Measurements from ENCODE around the gene RBP3. TPM values are rescaled to one million over a fixed set of nuclear protein-coding genes. Genes with fewer than 3 reads are reported as not detected.
"Not testable (repeated sequence)": the region's sequence is repeated elsewhere in the genome, so short reads cannot be mapped to it uniquely, and the experiment has no call there.

The RBP3 gene
- total and polyA plus RNA-seq, 9 donors = 0.04 to 0.11 (median 0.07) TPM; not detected in 1

- Histone ChIP-seq H3K36me3 (ENCODE audit: control insufficient read depth, insufficient read depth, low read length) (no peaks in the 10 kb centered on the region), H3K27ac (ENCODE audit: low read length) (no peak overlapping the region), H3K4me3 (ENCODE audit: low read length) (no peak overlapping the region), H3K27me3 (ENCODE audit: control insufficient read depth, insufficient read depth, low read length) (no peaks in the 10 kb centered on the region), H3K9me3 (replicated peaks; ENCODE audit: control insufficient read depth, low read depth, low read length) (no peaks in the 10 kb centered on the region), H3K4me1 (ENCODE audit: control insufficient read depth, insufficient read depth, low read length) (peaks cover 52% of the 10 kb centered on the region)
- WGBS (ENCODE audit: insufficient coverage) = 75% methylated on average over 10 of the region's 11 CpGs
- no peak for DNase-seq
These were observed 31.7 kb downstream of the RBP3 start for GRCh38 chr10:47379901-47380300.

DNA sequence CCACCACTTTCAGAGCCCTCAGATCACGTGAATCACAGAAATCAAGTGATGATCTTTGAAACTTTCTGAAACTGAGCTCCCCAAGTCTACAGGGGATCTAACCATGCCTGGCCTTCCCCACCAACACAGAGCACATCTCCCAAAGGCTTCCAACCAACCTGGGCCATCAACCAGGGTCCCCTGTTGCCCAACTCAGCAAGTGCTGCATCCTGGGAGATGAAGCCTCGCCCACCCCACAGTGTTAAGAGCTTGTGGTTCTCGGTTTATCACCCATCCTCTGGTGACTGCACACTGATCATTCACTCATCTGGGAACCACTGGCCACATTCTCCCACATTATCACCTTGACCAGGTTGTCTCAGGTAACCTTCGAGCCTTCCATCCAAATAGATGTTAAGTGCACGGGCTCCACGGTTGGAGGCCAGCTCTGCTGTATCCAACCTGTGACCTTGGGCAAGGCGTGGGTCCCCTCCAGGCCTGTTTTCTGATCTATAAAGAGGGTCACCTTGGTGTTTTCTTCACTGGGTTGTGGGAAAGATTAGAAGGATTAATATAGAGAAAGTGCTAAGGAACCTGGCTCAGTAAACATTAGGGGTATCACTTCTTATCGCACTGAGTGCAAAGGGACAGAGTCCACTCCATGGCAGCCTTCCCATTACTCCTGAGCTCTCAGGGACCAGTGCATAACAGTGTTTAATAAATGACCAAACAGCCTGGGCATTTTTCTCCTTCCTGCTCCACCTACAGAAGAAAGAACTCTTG, 32.4 kb downstream of the RBP3 start:
- Histone ChIP-seq H3K4me3 (ENCODE audit: low read length) (no peak overlapping the region), H3K4me1 (ENCODE audit: control insufficient read depth, insufficient read depth, low read length) (peaks cover 49% of the 10 kb centered on the region), H3K27ac (ENCODE audit: low read length) (no peak overlapping the region), H3K27me3 (ENCODE audit: control insufficient read depth, insufficient read depth, low read length) (no peaks in the 10 kb centered on the region), H3K36me3 (ENCODE audit: control insufficient read depth, insufficient read depth, low read length) (no peaks in the 10 kb centered on the region), H3K9me3 (replicated peaks; ENCODE audit: control insufficient read depth, low read depth, low read length) (no peaks in the 10 kb centered on the region)
- no peak for DNase-seq
- WGBS (ENCODE audit: insufficient coverage) = 42% methylated on average over 4 of the region's 8 CpGs

GRCh38 chr10:47381103-47381395, 32.9 kb downstream of the RBP3 start:
- Histone ChIP-seq H3K9me3 (replicated peaks; ENCODE audit: control insufficient read depth, low read depth, low read length) (no peaks in the 10 kb centered on the region), H3K27ac (ENCODE audit: low read length) (no peak overlapping the region)

GRCh38 chr10:47381427-47382379, 33.5 kb downstream of the RBP3 start:
- DNase-seq = no peak
- Histone ChIP-seq H3K27ac (ENCODE audit: low read length) (no peak overlapping the region), H3K4me1 (ENCODE audit: control insufficient read depth, insufficient read depth, low read length) (peaks cover 44% of the 10 kb centered on the region), H3K27me3 (ENCODE audit: control insufficient read depth, insufficient read depth, low read length) (no peaks in the 10 kb centered on the region), H3K4me3 (ENCODE audit: low read length) (no peak overlapping the region), H3K36me3 (ENCODE audit: control insufficient read depth, insufficient read depth, low read length) (no peaks in the 10 kb centered on the region), H3K9me3 (replicated peaks; ENCODE audit: control insufficient read depth, low read depth, low read length) (no peaks in the 10 kb centered on the region)
- WGBS (ENCODE audit: insufficient coverage) = 72% methylated on average over 7 of the region's 9 CpGs

More at GRCh38 chr10:47381103-47381395, 32.9 kb downstream of the RBP3 start:
- Histone ChIP-seq H3K4me3 (ENCODE audit: low read length) (no peak overlapping the region), H3K27me3 (ENCODE audit: control insufficient read depth, insufficient read depth, low read length) (no peaks in the 10 kb centered on the region), H3K4me1 (ENCODE audit: control insufficient read depth, insufficient read depth, low read length) (peaks cover 49% of the 10 kb centered on the region), H3K36me3 (ENCODE audit: control insufficient read depth, insufficient read depth, low read length) (no peaks in the 10 kb centered on the region)
- 86% methylated on average over 1 of the region's 1 CpG for WGBS (ENCODE audit: insufficient coverage)
- peak; percentile 77 for DNase-seq

GRCh38 chr10:47383261-47384147, 35.3 kb downstream of the RBP3 start:
- Histone ChIP-seq H3K4me1 (ENCODE audit: control insufficient read depth, insufficient read depth, low read length) (peaks cover 28% of the 10 kb centered on the region), H3K9me3 (replicated peaks; ENCODE audit: control insufficient read depth, low read depth, low read length) (no peaks in the 10 kb centered on the region), H3K36me3 (ENCODE audit: control insufficient read depth, insufficient read depth, low read length) (no peaks in the 10 kb centered on the region), H3K27me3 (ENCODE audit: control insufficient read depth, insufficient read depth, low read length) (no peaks in the 10 kb centered on the region), H3K27ac (ENCODE audit: low read length) (peak overlapping the region; percentile 67), H3K4me3 (ENCODE audit: low read length) (peak overlapping the region; percentile 64)
- DNase-seq = no peak
- 5% methylated on average over 8 of the region's 9 CpGs for WGBS (ENCODE audit: insufficient coverage)

DNA sequence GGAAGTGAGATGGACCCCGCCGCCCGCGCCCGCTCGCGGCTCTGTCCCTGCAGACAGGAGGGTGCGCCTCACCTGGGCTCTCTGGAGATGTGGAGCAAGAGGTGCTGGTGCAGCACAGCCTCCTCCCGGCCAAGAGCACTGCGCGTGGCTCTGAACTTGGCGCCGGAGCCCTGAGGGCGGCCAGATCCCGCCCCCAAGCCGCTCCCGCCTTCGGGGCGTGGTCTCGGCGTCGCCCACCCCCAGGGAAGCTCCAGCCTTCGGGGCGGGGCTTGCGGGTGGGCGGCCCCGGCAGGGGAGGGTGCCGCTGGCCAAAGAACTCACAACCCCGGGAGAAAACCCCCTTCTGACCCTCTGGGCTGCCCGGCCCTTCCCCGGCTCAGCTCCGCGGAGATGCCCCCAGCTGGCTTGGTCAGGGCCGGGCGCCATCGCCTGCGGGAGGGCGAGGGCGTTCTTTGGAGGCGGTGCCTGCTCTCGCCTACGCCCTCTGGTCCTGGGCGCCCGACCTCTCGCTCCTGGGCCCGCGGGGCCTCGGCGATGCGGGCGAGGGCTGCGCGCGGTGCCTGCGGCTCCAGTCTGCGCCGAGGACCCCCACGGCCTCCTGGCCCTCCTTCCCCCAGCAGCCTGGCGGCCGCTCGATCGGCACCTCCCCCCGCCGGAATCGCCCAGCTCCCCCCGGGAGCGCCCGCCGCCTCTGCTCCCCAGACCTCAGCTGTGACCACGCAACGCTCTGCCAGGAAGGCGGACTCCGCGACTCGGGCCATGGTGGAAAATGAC, 36.2 kb downstream of the RBP3 start, which contains the start of gene ZNF488:
Gene ZNF488 (minus strand): TSS at position 146 of the 774 bp plus-strand sequence. CDS start 15,464 bp downstream, outside the sequence.
- under 1% methylated on average over 49 of the region's 75 CpGs for WGBS (ENCODE audit: insufficient coverage)
- DNase-seq = peak; percentile 94

DNA sequence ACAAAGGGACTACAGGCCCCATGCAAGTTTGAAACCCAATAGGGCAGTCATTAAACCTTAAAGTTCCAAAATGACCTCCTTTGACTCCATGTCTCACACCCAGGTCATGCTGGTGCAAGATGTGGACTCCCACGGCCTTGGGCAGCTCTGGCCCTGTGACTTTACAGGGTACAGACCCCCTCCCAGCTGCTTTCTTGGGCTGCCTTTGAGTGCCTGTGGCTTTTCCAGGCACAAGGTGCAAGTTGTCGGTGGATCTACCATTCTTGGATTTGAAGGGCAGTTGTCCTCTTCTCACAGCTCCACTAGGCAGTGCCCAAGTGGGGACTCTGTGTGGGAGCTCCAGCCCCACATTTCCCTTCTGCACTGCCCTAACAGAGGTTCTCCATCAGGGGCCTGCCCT, 37.9 kb downstream of the RBP3 start:
- not testable (repeated sequence) for H3K9me3 ChIP-seq (replicated peaks; ENCODE audit: control insufficient read depth, low read depth, low read length); H3K27me3 ChIP-seq (ENCODE audit: control insufficient read depth, insufficient read depth, low read length); H3K4me3 ChIP-seq (ENCODE audit: low read length); DNase-seq; H3K27ac ChIP-seq (ENCODE audit: low read length); H3K36me3 ChIP-seq (ENCODE audit: control insufficient read depth, insufficient read depth, low read length)
- H3K4me1 ChIP-seq (ENCODE audit: control insufficient read depth, insufficient read depth, low read length) = peaks cover 18% of the 10 kb centered on the region
- 75% methylated on average over 2 of the region's 2 CpGs for WGBS (ENCODE audit: insufficient coverage)

More for the DNA sequence above, 36.2 kb downstream of the RBP3 start, which contains the start of gene ZNF488:
- Histone ChIP-seq H3K27ac (ENCODE audit: low read length) (peak within 1 kb of the TSS; percentile 79), H3K9me3 (replicated peaks; ENCODE audit: control insufficient read depth, low read depth, low read length) (no peaks in the 10 kb centered on the region), H3K27me3 (ENCODE audit: control insufficient read depth, insufficient read depth, low read length) (no peaks in the 10 kb centered on the region), H3K4me1 (ENCODE audit: control insufficient read depth, insufficient read depth, low read length) (peaks cover 23% of the 10 kb centered on the region), H3K36me3 (ENCODE audit: control insufficient read depth, insufficient read depth, low read length) (no peaks in the 10 kb centered on the region), H3K4me3 (ENCODE audit: low read length) (peak within 1 kb of the TSS; percentile 64)

- H3K27ac ChIP-seq (ENCODE audit: low read length) = no peak overlapping the region
- H3K4me1 ChIP-seq (ENCODE audit: control insufficient read depth, insufficient read depth, low read length) = peaks cover 2% of the 10 kb centered on the region
- no peaks in the 10 kb centered on the region for H3K36me3 ChIP-seq (ENCODE audit: control insufficient read depth, insufficient read depth, low read length)
- DNase-seq = no peak
- no peak overlapping the region for H3K4me3 ChIP-seq (ENCODE audit: low read length)
- H3K9me3 ChIP-seq (replicated peaks; ENCODE audit: control insufficient read depth, low read depth, low read length) = no peaks in the 10 kb centered on the region
- H3K27me3 ChIP-seq (ENCODE audit: control insufficient read depth, insufficient read depth, low read length) = no peaks in the 10 kb centered on the region
- 88% methylated on average over 1 of the region's 4 CpGs for WGBS (ENCODE audit: insufficient coverage)
These were observed 40.7 kb downstream of the RBP3 start for GRCh38 chr10:47388879-47389278.

DNA sequence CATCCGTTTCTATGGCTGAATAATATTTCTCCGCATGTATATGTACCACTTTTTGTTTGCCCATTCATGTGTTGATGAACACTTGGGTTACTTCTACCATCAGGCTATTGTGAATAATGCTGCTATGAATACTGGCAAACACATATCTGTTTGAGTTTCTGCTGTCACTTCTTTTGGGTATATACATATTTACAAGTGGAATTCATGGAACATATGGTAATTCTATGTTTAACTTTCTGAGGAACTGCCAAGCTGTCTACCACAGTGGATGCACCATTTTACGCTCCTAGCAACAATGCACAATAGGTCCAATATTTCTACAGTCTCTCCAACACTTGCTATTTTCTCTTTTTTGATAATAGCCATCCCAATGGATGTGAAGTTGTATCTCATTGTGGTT, 41.5 kb downstream of the RBP3 start:
- H3K27ac ChIP-seq (ENCODE audit: low read length) = no peak overlapping the region
- no peaks in the 10 kb centered on the region for H3K9me3 ChIP-seq (replicated peaks; ENCODE audit: control insufficient read depth, low read depth, low read length)
- DNase-seq = no peak
- no peaks in the 10 kb centered on the region for H3K27me3 ChIP-seq (ENCODE audit: control insufficient read depth, insufficient read depth, low read length)
- H3K36me3 ChIP-seq (ENCODE audit: control insufficient read depth, insufficient read depth, low read length) = no peaks in the 10 kb centered on the region
- H3K4me3 ChIP-seq (ENCODE audit: low read length) = no peak overlapping the region
- H3K4me1 ChIP-seq (ENCODE audit: control insufficient read depth, insufficient read depth, low read length) = no peaks in the 10 kb centered on the region
- WGBS (ENCODE audit: insufficient coverage) = no CpG with 5 or more reads among the region's 3 CpGs
